H9 (cell line): ENCODE measurements around the gene AGBL3. TPM values are rescaled to one million over a fixed set of nuclear protein-coding genes. Genes with fewer than 3 reads are reported as not detected.

Source experiments
- DNase-seq: peaks from one replicate; pipeline ENCODE4 v3.0.0-alpha.2; 2017
- H2AFZ ChIP-seq: one replicate; pipeline ENCODE4 v1.6.1; 2013; ENCODE audit warnings: mild to moderate bottlenecking, low read length, control low read depth, moderate library complexity
- H2AK5ac ChIP-seq: 2 replicates; pipeline ENCODE4 v1.6.1; 2013; ENCODE audit warnings: low read length, control low read depth, mixed read lengths; ENCODE audit not compliant: insufficient read length
- H2BK120ac ChIP-seq: one replicate; pipeline ENCODE4 v1.6.1; 2013; ENCODE audit warnings: low read depth, mild to moderate bottlenecking, low read length, control low read depth, inconsistent platforms; ENCODE audit not compliant: poor library complexity, severe bottlenecking
- H2BK12ac ChIP-seq: 2 replicates; pipeline ENCODE4 v1.6.1; 2013; ENCODE audit warnings: low read length, control low read depth, mixed read lengths, low read depth; ENCODE audit not compliant: insufficient read length
- H2BK15ac ChIP-seq: 2 replicates; pipeline ENCODE4 v1.6.1; 2013; ENCODE audit warnings: low read depth, low read length, control low read depth
- H2BK20ac ChIP-seq: one replicate; pipeline ENCODE4 v1.6.1; 2013; ENCODE audit warnings: low read depth, mild to moderate bottlenecking, low read length, control low read depth, inconsistent platforms; ENCODE audit not compliant: poor library complexity, severe bottlenecking
- H2BK5ac ChIP-seq: 2 replicates; pipeline ENCODE4 v1.6.1; 2013; ENCODE audit warnings: low read length, control low read depth, mixed read lengths; ENCODE audit not compliant: insufficient read length
- H3K14ac ChIP-seq: 2 replicates; pipeline ENCODE4 v1.6.1; 2013; ENCODE audit warnings: low read length, control low read depth; ENCODE audit not compliant: insufficient read depth
- H3K18ac ChIP-seq: 2 replicates; pipeline ENCODE4 v1.6.1; 2013; ENCODE audit warnings: low read depth, mild to moderate bottlenecking, mixed read lengths, low read length, control low read depth; ENCODE audit not compliant: insufficient read length
- H3K23ac ChIP-seq: 2 replicates; pipeline ENCODE4 v1.6.1; 2013; ENCODE audit warnings: low read length, control low read depth, mixed read lengths, low read depth; ENCODE audit not compliant: insufficient read length
- H3K23me2 ChIP-seq: 2 replicates; pipeline ENCODE4 v1.6.1; 2013; ENCODE audit warnings: low read depth, mild to moderate bottlenecking, mixed read lengths, low read length, control low read depth; ENCODE audit not compliant: insufficient read length, poor library complexity, severe bottlenecking
- H3K27ac ChIP-seq: 2 replicates; pipeline ENCODE4 v1.5.1; 2013; ENCODE audit warnings: low read length, control low read depth, mixed read lengths, low read depth; ENCODE audit not compliant: insufficient read length
- H3K27me3 ChIP-seq: 2 replicates; pipeline ENCODE4 v1.6.1; 2013; ENCODE audit warnings: low read length, control low read depth, inconsistent platforms; ENCODE audit not compliant: insufficient read depth
- H3K4ac ChIP-seq: 2 replicates; pipeline ENCODE4 v1.6.1; 2013; ENCODE audit warnings: low read depth, mild to moderate bottlenecking, control low read depth, inconsistent platforms, low read length, moderate library complexity
- H3K4me1 ChIP-seq: 2 replicates; pipeline ENCODE4 v1.6.1; 2013; ENCODE audit warnings: low read length, control low read depth, inconsistent platforms; ENCODE audit not compliant: insufficient read depth
- H3K4me2 ChIP-seq: 2 replicates; pipeline ENCODE4 v1.6.1; 2013; ENCODE audit warnings: low read length, control low read depth, mixed read lengths; ENCODE audit not compliant: insufficient read length, insufficient read depth
- H3K56ac ChIP-seq: 2 replicates; pipeline ENCODE4 v1.6.1; 2013; ENCODE audit warnings: low read depth, mild to moderate bottlenecking, mixed read lengths, low read length, control low read depth; ENCODE audit not compliant: insufficient read length
- H3K79me1 ChIP-seq: 2 replicates; pipeline ENCODE4 v1.6.1; 2013; ENCODE audit warnings: low read depth, mild to moderate bottlenecking, moderate library complexity, low read length, control low read depth, inconsistent platforms; ENCODE audit not compliant: insufficient read depth, poor library complexity, severe bottlenecking
- H3K79me2 ChIP-seq: 2 replicates; pipeline ENCODE4 v1.6.1; 2013; ENCODE audit warnings: low read length, control low read depth, inconsistent platforms; ENCODE audit not compliant: insufficient read depth
- H3K9ac ChIP-seq: 2 replicates; pipeline ENCODE4 v1.6.1; 2013; ENCODE audit warnings: low read length, control low read depth, mixed read lengths; ENCODE audit not compliant: insufficient read length; ENCODE audit errors: extremely low read depth
- H3K9me3 ChIP-seq: one replicate; pipeline ENCODE4 v1.6.1; 2013; ENCODE audit warnings: low read depth, low read length, inconsistent platforms; ENCODE audit not compliant: control insufficient read depth
- H3T11ph ChIP-seq: one replicate; pipeline ENCODE4 v1.6.1; 2013; ENCODE audit warnings: mild to moderate bottlenecking, low read length, control low read depth, inconsistent platforms
- H4K20me1 ChIP-seq: one replicate; pipeline ENCODE4 v1.6.1; 2013; ENCODE audit not compliant: control insufficient read depth, insufficient read length, insufficient read depth
- H4K5ac ChIP-seq: 2 replicates; pipeline ENCODE4 v1.6.1; 2013; ENCODE audit warnings: low read depth, mild to moderate bottlenecking, mixed read lengths, low read length, control low read depth; ENCODE audit not compliant: insufficient read length
- H4K8ac ChIP-seq: replicated peaks from 2 replicates; pipeline ENCODE4 v1.6.1; 2013; ENCODE audit warnings: low read length, control low read depth, mixed read lengths, low read depth; ENCODE audit not compliant: insufficient read length
- H4K91ac ChIP-seq: 2 replicates; pipeline ENCODE4 v1.6.1; 2013; ENCODE audit warnings: low read depth, mild to moderate bottlenecking, moderate library complexity, mixed read lengths, low read length, control low read depth; ENCODE audit not compliant: insufficient read length
- H3K27ac Mint-ChIP-seq, 3 experiments: 2 replicates in 2 of 3; 3 replicates in 1 of 3; pipeline ENCODE4 v1.8.0; 2020 to 2021; ENCODE audit warnings: mixed read lengths in 3 of 3, mild to moderate bottlenecking in 1 of 3, moderate library complexity in 1 of 3
- H3K27me3 Mint-ChIP-seq: 2 replicates; pipeline ENCODE4 v1.8.0; 2021; ENCODE audit warnings: low read depth, mild to moderate bottlenecking, moderate library complexity, mixed read lengths
- H3K36me3 Mint-ChIP-seq, 3 experiments: 2 replicates in 2 of 3; 3 replicates in 1 of 3; pipeline ENCODE4 v1.8.0; 2020 to 2021; ENCODE audit warnings: low read depth in 3 of 3, mixed read lengths in 3 of 3; ENCODE audit not compliant: insufficient read depth in 1 of 3
- H3K4me1 Mint-ChIP-seq, 2 experiments: 2 replicates each; pipeline ENCODE4 v1.8.0; 2020; ENCODE audit warnings: mixed read lengths in 2 of 2
- H3K4me3 Mint-ChIP-seq, 2 experiments: 2 replicates in 1 of 2; 3 replicates in 1 of 2; pipeline ENCODE4 v1.8.0; 2020 to 2021; ENCODE audit warnings: mild to moderate bottlenecking in 2 of 2, mixed read lengths in 2 of 2, moderate library complexity in 1 of 2
- H3K9me3 Mint-ChIP-seq, 2 experiments: 2 replicates in 1 of 2; 3 replicates in 1 of 2; pipeline ENCODE4 v1.8.0; 2020; ENCODE audit warnings: mild to moderate bottlenecking in 2 of 2, mixed read lengths in 2 of 2, moderate library complexity in 1 of 2
- WGBS: extraction: QIAGEN DNeasy Blood & Tissue Kit; methylation state at CpG from one replicate; pipeline ENCODE4 v1.1.7; 2013; ENCODE audit warnings: missing lambda C conversion rate, low lambda C conversion rate, mixed read lengths; ENCODE audit not compliant: insufficient read length; ENCODE audit errors: extremely low coverage; 5-methylcytosine and 5-hydroxymethylcytosine counted together
- total RNA-seq: library from RNA; stranded (reverse); gene quantifications from 2 replicates; pipeline ENCODE4 v1.2.1, GENCODE V29; 2021
- TF ChIP-seq, protein P1 (sequence below): fragments of 200-600 bp; sonication (generic); conservative IDR thresholded peaks from 3 replicates; pipeline ENCODE4 v1.8.0; 2021; ENCODE audit warnings: antibody characterized with exemption, mild to moderate bottlenecking

Gene AGBL3
- total RNA-seq, 1 experiment from 2014 or later = 2.4 TPM

DNA sequence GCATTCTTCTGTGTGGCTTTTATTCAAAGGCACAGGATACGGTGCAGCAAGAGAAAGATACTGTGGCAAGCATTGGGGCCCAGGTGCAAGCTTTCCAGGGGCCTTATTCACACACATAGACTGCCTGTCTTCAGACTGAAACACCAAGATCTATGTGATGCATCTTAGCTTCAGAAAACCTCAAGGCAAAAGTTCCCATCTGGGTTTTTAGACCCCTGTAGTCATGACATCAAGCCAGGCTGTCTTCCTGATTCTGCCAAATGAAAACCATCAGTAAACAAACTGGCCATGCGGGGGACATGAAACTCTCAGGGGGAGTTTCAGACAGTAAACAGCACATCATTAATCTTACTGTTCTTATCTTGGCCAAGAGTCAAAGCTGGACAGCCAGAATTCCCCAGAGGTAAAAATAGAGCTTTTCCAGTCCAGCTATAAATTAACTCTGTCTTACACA, 9.8 kb downstream of the AGBL3 start:
- peaks cover 0 to 18% (median 2%) of the 10 kb centered on the region in 3 experiments; a peak in 3 of 7 replicates for H3K36me3 Mint-ChIP-seq
- no peak overlapping the region for H3K14ac ChIP-seq
- H3K23ac ChIP-seq = no peak overlapping the region
- H3K18ac ChIP-seq = no peak overlapping the region
- no peak overlapping the region for H4K5ac ChIP-seq
- H3K79me2 ChIP-seq = no peaks in the 10 kb centered on the region
- no peaks in the 10 kb centered on the region for H3K27me3 Mint-ChIP-seq
- H3K4me3 Mint-ChIP-seq = no peak overlapping the region
- no peak overlapping the region for H2BK5ac ChIP-seq
- no peak overlapping the region for H2BK20ac ChIP-seq
- no peaks in the 10 kb centered on the region for H4K20me1 ChIP-seq
- H3T11ph ChIP-seq = no peak overlapping the region
- no peaks in the 10 kb centered on the region for H3K9me3 Mint-ChIP-seq
- peak overlapping the region in 1 of 3 experiments; percentile 44; a peak in 1 of 7 replicates for H3K27ac Mint-ChIP-seq
- H3K79me1 ChIP-seq = no peaks in the 10 kb centered on the region
- H2BK120ac ChIP-seq = no peak overlapping the region
- H4K91ac ChIP-seq = no peak overlapping the region
- no peaks in the 10 kb centered on the region; the same call in 1 of the 2 replicates for H3K4me1 ChIP-seq
- H3K4me1 Mint-ChIP-seq = peaks cover 3 to 4% of the 10 kb centered on the region in 2 experiments; a peak in 1 of 4 replicates
- TF ChIP-seq, protein P1, sequence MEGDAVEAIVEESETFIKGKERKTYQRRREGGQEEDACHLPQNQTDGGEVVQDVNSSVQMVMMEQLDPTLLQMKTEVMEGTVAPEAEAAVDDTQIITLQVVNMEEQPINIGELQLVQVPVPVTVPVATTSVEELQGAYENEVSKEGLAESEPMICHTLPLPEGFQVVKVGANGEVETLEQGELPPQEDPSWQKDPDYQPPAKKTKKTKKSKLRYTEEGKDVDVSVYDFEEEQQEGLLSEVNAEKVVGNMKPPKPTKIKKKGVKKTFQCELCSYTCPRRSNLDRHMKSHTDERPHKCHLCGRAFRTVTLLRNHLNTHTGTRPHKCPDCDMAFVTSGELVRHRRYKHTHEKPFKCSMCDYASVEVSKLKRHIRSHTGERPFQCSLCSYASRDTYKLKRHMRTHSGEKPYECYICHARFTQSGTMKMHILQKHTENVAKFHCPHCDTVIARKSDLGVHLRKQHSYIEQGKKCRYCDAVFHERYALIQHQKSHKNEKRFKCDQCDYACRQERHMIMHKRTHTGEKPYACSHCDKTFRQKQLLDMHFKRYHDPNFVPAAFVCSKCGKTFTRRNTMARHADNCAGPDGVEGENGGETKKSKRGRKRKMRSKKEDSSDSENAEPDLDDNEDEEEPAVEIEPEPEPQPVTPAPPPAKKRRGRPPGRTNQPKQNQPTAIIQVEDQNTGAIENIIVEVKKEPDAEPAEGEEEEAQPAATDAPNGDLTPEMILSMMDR = no peak
- H3K9ac ChIP-seq = no peak overlapping the region
- H3K4ac ChIP-seq = no peak overlapping the region
- no peak overlapping the region for H2BK15ac ChIP-seq
- no CpG with 5 or more reads among the region's 2 CpGs for WGBS
- no peak overlapping the region for H3K4me2 ChIP-seq
- H3K56ac ChIP-seq = no peak overlapping the region
- no peak overlapping the region for H2BK12ac ChIP-seq
- no peak for DNase-seq
- H3K27me3 ChIP-seq = no peaks in the 10 kb centered on the region
- no peak overlapping the region for H3K27ac ChIP-seq
- H3K9me3 ChIP-seq = no peaks in the 10 kb centered on the region
- H4K8ac ChIP-seq = no peak overlapping the region
- H3K23me2 ChIP-seq = no peaks in the 10 kb centered on the region
- H2AK5ac ChIP-seq = no peak overlapping the region
- H2AFZ ChIP-seq = no peak overlapping the region
